HS-27A (cell line): ENCODE results near the gene RASAL2.
A peak's percentile ranks its signal among the peaks of the same experiment; 100 is the strongest.
"Not testable (repeated sequence)": the region's sequence is repeated elsewhere in the genome, so short reads cannot be mapped to it uniquely, and the experiment has no call there.

Source experiments
- DNase-seq: peaks from one replicate; pipeline ENCODE4 v3.0.0-alpha.2; 2012; ENCODE audit warnings: low read depth, missing footprints

RASAL2 gene

GRCh38 chr1:178165196-178165595, 71.3 kb downstream of the RASAL2 start:
- no peak for DNase-seq

- DNase-seq, result no peak
Observed at GRCh38 chr1:178166429-178167024, 72.6 kb downstream of the RASAL2 start.

- DNase-seq, result no peak
Observed at GRCh38 chr1:178168536-178168935, 74.6 kb downstream of the RASAL2 start.

GRCh38 chr1:178169649-178170048, 75.7 kb downstream of the RASAL2 start:
- no peak for DNase-seq

- peak; percentile 55 for DNase-seq
Observed at GRCh38 chr1:178172939-178173338, 79.0 kb downstream of the RASAL2 start.

- no peak for DNase-seq
Observed at GRCh38 chr1:178174539-178174938, 80.6 kb downstream of the RASAL2 start.

- DNase-seq, result no peak
Observed at GRCh38 chr1:178180405-178180804, 86.5 kb downstream of the RASAL2 start.

- no peak for DNase-seq
Observed at GRCh38 chr1:178183796-178184195, 89.9 kb downstream of the RASAL2 start.

- no peak for DNase-seq
Observed at GRCh38 chr1:178188306-178188705, 94.4 kb downstream of the RASAL2 start.

- DNase-seq, result no peak
Observed at GRCh38 chr1:178189814-178190213, 95.9 kb downstream of the RASAL2 start.

GRCh38 chr1:178190881-178191280, 97.0 kb downstream of the RASAL2 start:
- DNase-seq, result no peak

- peak; percentile 40 for DNase-seq
Observed at GRCh38 chr1:178192686-178193085, 98.8 kb downstream of the RASAL2 start.

- DNase-seq, result no peak
Observed at GRCh38 chr1:178196631-178197030, 102.7 kb downstream of the RASAL2 start.

GRCh38 chr1:178202095-178202494, 108.2 kb downstream of the RASAL2 start:
- not testable (repeated sequence) for DNase-seq

- DNase-seq, result not testable (repeated sequence)
Observed at GRCh38 chr1:178202546-178202945, 108.6 kb downstream of the RASAL2 start.

- not testable (repeated sequence) for DNase-seq
Observed at GRCh38 chr1:178208269-178208856, 114.5 kb downstream of the RASAL2 start.

- no peak for DNase-seq
Observed at GRCh38 chr1:178209935-178210334, 116.0 kb downstream of the RASAL2 start.

- DNase-seq, result no peak
Observed at GRCh38 chr1:178218550-178218949, 124.6 kb downstream of the RASAL2 start.

GRCh38 chr1:178220094-178220493, 126.2 kb downstream of the RASAL2 start:
- no peak for DNase-seq

- DNase-seq, result no peak
Observed at GRCh38 chr1:178223289-178223688, 129.4 kb downstream of the RASAL2 start.

GRCh38 chr1:178224358-178224757, 130.5 kb downstream of the RASAL2 start:
- DNase-seq, result no peak

- DNase-seq, result no peak
Observed at GRCh38 chr1:178230881-178231409, 137.0 kb downstream of the RASAL2 start.

- DNase-seq, result no peak
Observed at GRCh38 chr1:178232108-178232507, 138.2 kb downstream of the RASAL2 start.

- no peak for DNase-seq
Observed at GRCh38 chr1:178232949-178233348, 139.0 kb downstream of the RASAL2 start.
